ENCODE measurements around the gene GNAS. TPM values are rescaled to one million over a fixed set of nuclear protein-coding genes. Genes with fewer than 3 reads are reported as not detected.

The GNAS gene
- total RNA-seq, 4 donors from 2014 or later, result 334 to 533 (median 451) TPM

DNA sequence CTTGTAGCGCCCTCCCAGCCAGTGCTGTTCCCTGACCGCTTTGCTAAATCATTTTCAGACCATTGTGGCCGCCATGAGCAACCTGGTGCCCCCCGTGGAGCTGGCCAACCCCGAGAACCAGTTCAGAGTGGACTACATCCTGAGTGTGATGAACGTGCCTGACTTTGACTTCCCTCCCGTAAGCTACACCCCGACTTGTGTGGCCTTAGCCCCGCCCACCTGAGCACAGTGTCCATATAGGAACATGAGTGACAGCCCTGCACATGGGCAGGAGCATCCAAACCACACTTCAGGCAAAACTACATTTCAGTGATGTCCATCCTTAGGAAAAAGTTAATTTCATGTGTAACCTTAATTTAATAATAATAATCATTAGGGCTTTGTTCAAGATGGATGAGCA is 51.1 kb downstream of the GNAS start:
- peaks cover 61% of the 10 kb centered on the region for H3K4me1 ChIP-seq

DNA sequence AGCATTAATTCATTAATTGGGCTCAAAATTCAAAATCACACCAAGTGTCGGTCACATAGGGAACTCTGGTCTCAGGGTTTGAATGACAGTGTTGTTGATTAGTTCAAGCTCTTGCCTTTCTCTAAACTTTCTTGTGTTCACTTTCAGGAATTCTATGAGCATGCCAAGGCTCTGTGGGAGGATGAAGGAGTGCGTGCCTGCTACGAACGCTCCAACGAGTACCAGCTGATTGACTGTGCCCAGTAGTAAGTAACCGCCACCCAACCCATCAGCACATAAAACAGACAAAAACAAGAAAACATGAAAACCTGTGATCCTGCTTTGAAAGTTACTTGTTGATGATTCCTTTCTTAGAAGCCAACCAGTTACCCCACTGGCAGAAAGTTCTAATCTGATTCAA is 52.7 kb downstream of the GNAS start:
- TF ChIP-seq EP300 (IDR thresholded peaks at IDR 0.05), result no peak
- no peak for TF ChIP-seq POLR2A (IDR thresholded peaks at IDR 0.05)
- TF ChIP-seq, protein P1, sequence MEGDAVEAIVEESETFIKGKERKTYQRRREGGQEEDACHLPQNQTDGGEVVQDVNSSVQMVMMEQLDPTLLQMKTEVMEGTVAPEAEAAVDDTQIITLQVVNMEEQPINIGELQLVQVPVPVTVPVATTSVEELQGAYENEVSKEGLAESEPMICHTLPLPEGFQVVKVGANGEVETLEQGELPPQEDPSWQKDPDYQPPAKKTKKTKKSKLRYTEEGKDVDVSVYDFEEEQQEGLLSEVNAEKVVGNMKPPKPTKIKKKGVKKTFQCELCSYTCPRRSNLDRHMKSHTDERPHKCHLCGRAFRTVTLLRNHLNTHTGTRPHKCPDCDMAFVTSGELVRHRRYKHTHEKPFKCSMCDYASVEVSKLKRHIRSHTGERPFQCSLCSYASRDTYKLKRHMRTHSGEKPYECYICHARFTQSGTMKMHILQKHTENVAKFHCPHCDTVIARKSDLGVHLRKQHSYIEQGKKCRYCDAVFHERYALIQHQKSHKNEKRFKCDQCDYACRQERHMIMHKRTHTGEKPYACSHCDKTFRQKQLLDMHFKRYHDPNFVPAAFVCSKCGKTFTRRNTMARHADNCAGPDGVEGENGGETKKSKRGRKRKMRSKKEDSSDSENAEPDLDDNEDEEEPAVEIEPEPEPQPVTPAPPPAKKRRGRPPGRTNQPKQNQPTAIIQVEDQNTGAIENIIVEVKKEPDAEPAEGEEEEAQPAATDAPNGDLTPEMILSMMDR (IDR thresholded peaks at IDR 0.05), result no peak
- TF ChIP-seq POLR2AphosphoS5 (IDR thresholded peaks at IDR 0.05), result no peak
- no peak for DNase-seq (ENCODE audit: low spot score in 2 of 2)
- Histone ChIP-seq H3K4me3 (no peak overlapping the region), H3K4me1 (peaks cover 55% of the 10 kb centered on the region), H3K36me3 (peaks cover 48% of the 10 kb centered on the region), H3K27me3 (no peaks in the 10 kb centered on the region), H3K9me3 (no peaks in the 10 kb centered on the region), H3K27ac (no peak overlapping the region)
- 75% methylated on average over 6 of the region's 6 CpGs for WGBS

More for the DNA sequence above, 51.1 kb downstream of the GNAS start:
- H3K9me3 ChIP-seq, result no peaks in the 10 kb centered on the region
- no peak overlapping the region for H3K27ac ChIP-seq
- H3K27me3 ChIP-seq, result no peaks in the 10 kb centered on the region
- no peak overlapping the region for H3K4me3 ChIP-seq
- TF ChIP-seq, protein P1 (IDR thresholded peaks at IDR 0.05), result no peak
- TF ChIP-seq EP300 (IDR thresholded peaks at IDR 0.05), result no peak
- no peak for TF ChIP-seq POLR2AphosphoS5 (IDR thresholded peaks at IDR 0.05)
- TF ChIP-seq POLR2A (IDR thresholded peaks at IDR 0.05), result no peak
- H3K36me3 ChIP-seq, result peaks cover 32% of the 10 kb centered on the region
- no peak for DNase-seq (ENCODE audit: low spot score in 2 of 2)
- WGBS, result 75% methylated on average over 9 of the region's 9 CpGs

DNA sequence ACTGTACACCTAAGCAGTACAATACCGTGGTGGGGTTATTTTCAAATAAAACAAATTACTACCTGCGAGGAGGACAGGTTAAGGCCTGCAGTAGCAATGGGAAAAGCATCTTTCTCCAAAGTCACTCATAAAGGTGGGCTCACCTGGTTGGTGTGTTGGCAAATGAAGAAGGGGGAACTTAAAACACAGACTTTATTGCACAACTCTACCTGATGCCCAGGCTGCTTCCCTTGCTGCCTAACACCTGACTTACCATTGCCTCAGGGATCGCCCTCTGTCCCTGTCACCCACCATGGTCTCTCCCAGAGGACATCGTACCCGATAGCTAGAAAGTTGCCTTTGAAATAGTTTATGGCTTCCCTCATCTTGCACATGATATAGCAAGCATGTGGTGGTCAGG is 53.6 kb downstream of the GNAS start:
- Histone ChIP-seq H3K27ac (no peak overlapping the region), H3K9me3 (no peaks in the 10 kb centered on the region), H3K4me3 (no peak overlapping the region), H3K36me3 (peaks cover 57% of the 10 kb centered on the region), H3K27me3 (no peaks in the 10 kb centered on the region), H3K4me1 (peaks cover 46% of the 10 kb centered on the region)
- 87% methylated on average over 5 of the region's 5 CpGs for WGBS
- no peak for DNase-seq (ENCODE audit: low spot score in 2 of 2)
- TF ChIP-seq, protein P1 (IDR thresholded peaks at IDR 0.05), result no peak
- no peak for TF ChIP-seq EP300 (IDR thresholded peaks at IDR 0.05)

DNA sequence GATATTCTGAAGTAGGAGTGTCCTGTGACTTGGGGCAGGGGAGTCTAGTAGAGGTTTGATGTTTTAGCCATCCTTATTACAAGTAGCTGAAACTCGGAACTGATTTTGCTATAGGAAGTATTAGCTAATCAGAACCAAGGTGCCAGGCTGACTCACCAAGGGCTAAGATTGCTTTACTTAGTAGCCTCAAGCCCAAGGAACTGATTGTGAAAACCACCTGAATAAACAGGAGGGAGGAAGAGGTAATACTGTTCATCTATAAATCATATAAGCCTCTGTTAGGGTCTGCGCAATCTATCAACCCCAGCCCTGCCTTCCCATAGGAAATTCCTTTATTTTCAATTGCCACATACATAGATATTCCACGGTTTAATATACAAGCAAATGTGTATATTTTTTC is 54.4 kb downstream of the GNAS start:
- Histone ChIP-seq H3K9me3 (no peaks in the 10 kb centered on the region), H3K4me3 (no peak overlapping the region), H3K36me3 (peaks cover 65% of the 10 kb centered on the region), H3K4me1 (peaks cover 40% of the 10 kb centered on the region), H3K27me3 (no peaks in the 10 kb centered on the region), H3K27ac (peak overlapping the region; percentile 39)
- TF ChIP-seq, protein P1 (IDR thresholded peaks at IDR 0.05), result no peak
- TF ChIP-seq EP300 (IDR thresholded peaks at IDR 0.05), result no peak
- TF ChIP-seq POLR2AphosphoS5 (IDR thresholded peaks at IDR 0.05), result no peak
- TF ChIP-seq POLR2A (IDR thresholded peaks at IDR 0.05), result no peak
- DNase-seq (ENCODE audit: low spot score in 2 of 2), result no peak
- WGBS, result 41% methylated on average over 3 of the region's 3 CpGs

DNA sequence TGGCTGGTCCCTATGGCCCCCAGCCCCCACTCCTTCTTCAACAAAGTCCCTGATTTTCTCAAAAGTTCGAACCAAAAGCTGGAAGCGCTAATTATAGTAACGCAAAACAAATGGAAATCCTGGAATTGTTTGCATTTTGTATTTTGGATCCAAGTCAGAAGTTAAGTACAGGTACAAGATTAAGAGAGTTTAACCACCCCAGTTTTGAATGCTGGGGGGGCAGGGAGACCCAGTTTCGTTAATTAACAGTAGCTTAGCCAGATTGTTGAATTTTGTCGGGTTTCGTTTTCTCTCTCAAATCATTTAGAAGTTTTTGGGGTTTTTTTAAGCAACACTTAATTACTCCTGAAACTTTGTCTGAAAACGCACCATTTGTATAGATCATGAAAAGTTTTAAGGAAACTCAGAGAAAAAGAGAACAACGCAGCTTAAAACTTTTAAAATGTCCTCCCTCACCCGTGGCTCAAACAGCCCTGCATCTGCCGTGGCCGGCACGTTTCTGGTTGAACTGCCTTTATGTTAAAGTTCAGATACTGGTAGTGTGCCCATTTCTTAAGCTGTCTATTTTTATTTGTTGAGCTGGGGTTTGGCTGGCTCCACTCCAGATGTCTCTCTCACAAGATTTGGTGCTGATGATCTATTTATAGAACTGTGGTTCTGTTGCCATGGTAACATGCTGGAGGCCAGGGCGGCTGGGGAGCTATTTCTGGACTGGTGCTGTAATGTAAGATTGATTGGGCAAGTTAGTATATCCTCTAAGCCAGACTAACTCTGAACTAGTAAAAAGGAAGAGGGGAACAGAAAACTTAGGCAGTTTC is 55.0 kb downstream of the GNAS start:
- H3K36me3 ChIP-seq, result peaks cover 70% of the 10 kb centered on the region
- H3K4me3 ChIP-seq, result peak overlapping the region; percentile 19

More for the DNA sequence above, 55.0 kb downstream of the GNAS start:
- H3K4me1 ChIP-seq, result peaks cover 34% of the 10 kb centered on the region
- DNase-seq (ENCODE audit: low spot score in 2 of 2), result peak; percentile 95 to 96
- WGBS, result 8% methylated on average over 13 of the region's 13 CpGs
- no peaks in the 10 kb centered on the region for H3K27me3 ChIP-seq
- H3K27ac ChIP-seq, result peak overlapping the region; percentile 39
- no peaks in the 10 kb centered on the region for H3K9me3 ChIP-seq
- TF ChIP-seq, protein P1 (IDR thresholded peaks at IDR 0.05), result no peak
- peak in 2 of 3 donors; percentile 52 to 57 for TF ChIP-seq POLR2AphosphoS5 (IDR thresholded peaks at IDR 0.05)

Measured in suprapubic skin (tissue), 4 donors.